HAP-1 (cell line): ENCODE measurements around the gene ERMP1.
A peak's percentile ranks its signal among the peaks of the same experiment; 100 is the strongest.
"Not testable (repeated sequence)": the region's sequence is repeated elsewhere in the genome, so short reads cannot be mapped to it uniquely, and the experiment has no call there.

Experiments
- DNase-seq, 2 experiments: peaks; one replicate each; pipeline ENCODE4 v3.0.0-alpha.2; 2016 to 2020; ENCODE audit warnings: low spot score in 2 of 2
- H3K27me3 ChIP-seq: fragments of 250-450 bp; sonication (Bioruptor Pico); 2 replicates; pipeline ENCODE4 v1.5.1; 2020; ENCODE audit warnings: low read depth, mild to moderate bottlenecking, moderate library complexity
- H3K36me3 ChIP-seq: fragments of 250-450 bp; sonication (Bioruptor Pico); replicated peaks from 2 replicates; pipeline ENCODE4 v1.5.1; 2020; ENCODE audit warnings: mild to moderate bottlenecking
- H3K4me1 ChIP-seq: fragments of 250-450 bp; sonication (Bioruptor Pico); 2 replicates; pipeline ENCODE4 v1.5.1; 2020; ENCODE audit warnings: mild to moderate bottlenecking
- H3K4me3 ChIP-seq: fragments of 250-450 bp; sonication (Bioruptor Pico); 2 replicates; pipeline ENCODE4 v1.5.1; 2020; ENCODE audit warnings: mild to moderate bottlenecking, moderate library complexity
- H3K9me3 ChIP-seq: fragments of 250-450 bp; sonication (Bioruptor Pico); 2 replicates; pipeline ENCODE4 v1.5.1; 2020; ENCODE audit warnings: mild to moderate bottlenecking, moderate library complexity
- in situ Hi-C: fragments of 300-500 bp; cut with MboI; formaldehyde crosslinking; loops from 3 replicates; pipeline ENCODE4 v1.14.3; 2020; ENCODE audit warnings: low sequenced_read_pairs, inconsistent platforms, mixed read lengths

ERMP1 gene, protein sequence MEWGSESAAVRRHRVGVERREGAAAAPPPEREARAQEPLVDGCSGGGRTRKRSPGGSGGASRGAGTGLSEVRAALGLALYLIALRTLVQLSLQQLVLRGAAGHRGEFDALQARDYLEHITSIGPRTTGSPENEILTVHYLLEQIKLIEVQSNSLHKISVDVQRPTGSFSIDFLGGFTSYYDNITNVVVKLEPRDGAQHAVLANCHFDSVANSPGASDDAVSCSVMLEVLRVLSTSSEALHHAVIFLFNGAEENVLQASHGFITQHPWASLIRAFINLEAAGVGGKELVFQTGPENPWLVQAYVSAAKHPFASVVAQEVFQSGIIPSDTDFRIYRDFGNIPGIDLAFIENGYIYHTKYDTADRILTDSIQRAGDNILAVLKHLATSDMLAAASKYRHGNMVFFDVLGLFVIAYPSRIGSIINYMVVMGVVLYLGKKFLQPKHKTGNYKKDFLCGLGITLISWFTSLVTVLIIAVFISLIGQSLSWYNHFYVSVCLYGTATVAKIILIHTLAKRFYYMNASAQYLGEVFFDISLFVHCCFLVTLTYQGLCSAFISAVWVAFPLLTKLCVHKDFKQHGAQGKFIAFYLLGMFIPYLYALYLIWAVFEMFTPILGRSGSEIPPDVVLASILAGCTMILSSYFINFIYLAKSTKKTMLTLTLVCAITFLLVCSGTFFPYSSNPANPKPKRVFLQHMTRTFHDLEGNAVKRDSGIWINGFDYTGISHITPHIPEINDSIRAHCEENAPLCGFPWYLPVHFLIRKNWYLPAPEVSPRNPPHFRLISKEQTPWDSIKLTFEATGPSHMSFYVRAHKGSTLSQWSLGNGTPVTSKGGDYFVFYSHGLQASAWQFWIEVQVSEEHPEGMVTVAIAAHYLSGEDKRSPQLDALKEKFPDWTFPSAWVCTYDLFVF

DNA sequence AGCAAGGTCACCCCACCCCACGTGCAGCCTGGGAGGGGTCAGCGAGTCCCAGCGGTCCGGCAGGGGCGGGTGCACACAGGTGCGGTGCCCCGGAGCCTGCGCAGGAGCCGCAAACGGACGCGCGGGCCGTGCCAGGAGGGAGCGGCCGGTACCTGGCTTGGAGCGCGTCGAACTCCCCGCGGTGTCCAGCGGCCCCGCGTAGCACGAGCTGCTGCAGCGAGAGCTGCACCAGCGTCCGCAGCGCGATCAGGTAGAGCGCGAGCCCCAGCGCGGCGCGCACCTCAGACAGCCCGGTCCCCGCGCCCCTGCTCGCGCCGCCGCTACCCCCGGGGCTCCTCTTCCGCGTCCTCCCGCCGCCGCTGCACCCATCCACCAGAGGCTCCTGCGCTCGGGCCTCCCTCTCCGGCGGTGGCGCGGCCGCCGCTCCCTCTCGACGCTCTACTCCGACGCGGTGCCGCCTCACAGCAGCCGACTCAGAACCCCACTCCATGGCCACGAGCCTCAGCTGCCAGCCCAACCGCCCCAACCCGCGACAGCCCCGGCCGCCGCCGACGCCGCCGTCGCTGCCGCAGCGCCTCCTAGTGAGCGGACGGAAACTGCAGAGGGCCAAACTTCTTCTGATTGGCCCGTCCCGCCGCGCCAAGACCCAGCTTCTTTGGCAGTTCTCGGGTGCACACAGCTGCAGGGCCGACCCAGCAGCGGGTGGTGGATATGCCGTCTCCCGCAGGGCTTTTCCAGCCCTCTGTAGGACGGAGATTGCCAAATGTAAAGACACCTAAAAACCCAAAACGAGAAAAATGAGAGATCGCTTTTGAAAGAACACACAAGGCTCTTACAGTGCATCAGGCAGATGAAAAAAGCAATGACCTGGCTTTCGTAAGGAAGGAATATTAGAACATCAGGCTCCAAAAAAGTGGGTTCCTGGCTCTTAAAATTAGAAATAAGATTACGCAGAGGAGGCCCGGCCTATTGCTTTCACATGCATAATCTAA lies at the start of gene ERMP1:
Gene ERMP1 (minus strand): TSS at position 580 of the 992 bp plus-strand sequence. CDS start 90 bp downstream, at position 490.
- H3K9me3 ChIP-seq, result no peaks in the 10 kb centered on the region
- peak; percentile 78 to 92 for DNase-seq
- peaks cover 9% of the 10 kb centered on the region; the same call in 1 of the 2 replicates for H3K4me1 ChIP-seq
- H3K36me3 ChIP-seq, result no peaks in the 10 kb centered on the region; the same call in 1 of the 2 replicates
- in situ Hi-C loops, result no loop called here
- peak within 1 kb of the TSS; percentile 60 for H3K4me3 ChIP-seq
- no peaks in the 10 kb centered on the region for H3K27me3 ChIP-seq

DNA sequence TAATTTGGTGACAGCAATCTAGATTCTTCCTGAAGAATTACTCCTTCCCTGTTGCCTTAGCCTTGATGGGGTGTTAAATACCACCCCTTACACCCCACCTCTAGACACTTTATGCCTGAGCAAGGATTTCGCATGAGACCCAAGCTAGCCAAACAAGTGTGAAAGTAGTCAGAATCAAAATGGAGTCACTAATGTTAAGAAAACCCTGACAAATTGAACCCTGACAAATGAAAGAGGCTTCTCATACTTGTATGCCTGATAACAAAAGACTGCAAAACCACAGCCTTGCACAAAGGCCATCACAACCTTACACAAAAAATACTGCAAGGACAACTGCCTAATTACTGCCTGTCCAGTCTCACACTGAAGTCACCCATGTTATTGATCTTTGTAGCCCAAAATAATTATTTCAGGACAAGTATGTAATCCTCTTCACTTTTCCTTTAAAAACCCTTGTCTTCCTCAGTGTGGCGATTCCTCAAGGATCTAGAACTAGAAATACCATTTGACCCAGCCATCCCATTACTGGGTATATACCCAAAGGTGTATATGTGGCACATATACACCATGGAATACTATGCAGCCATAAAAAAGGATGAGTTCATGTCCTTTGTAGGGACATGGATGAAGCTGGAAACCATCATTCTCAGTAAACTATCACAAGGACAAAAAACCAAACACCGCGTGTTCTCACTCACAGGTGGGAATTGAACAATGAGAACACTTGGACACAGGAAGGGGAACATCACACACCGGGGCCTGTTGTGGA lies 49.5 kb upstream of the ERMP1 start:
- H3K9me3 ChIP-seq, DNase-seq, H3K27me3 ChIP-seq, H3K36me3 ChIP-seq, H3K4me1 ChIP-seq, H3K4me3 ChIP-seq: not testable (repeated sequence)
- in situ Hi-C loops, result loop anchor here (25.0 kb wide), 1 partner anchor 430 kb away; no protein-coding TSS in a partner anchor

DNA sequence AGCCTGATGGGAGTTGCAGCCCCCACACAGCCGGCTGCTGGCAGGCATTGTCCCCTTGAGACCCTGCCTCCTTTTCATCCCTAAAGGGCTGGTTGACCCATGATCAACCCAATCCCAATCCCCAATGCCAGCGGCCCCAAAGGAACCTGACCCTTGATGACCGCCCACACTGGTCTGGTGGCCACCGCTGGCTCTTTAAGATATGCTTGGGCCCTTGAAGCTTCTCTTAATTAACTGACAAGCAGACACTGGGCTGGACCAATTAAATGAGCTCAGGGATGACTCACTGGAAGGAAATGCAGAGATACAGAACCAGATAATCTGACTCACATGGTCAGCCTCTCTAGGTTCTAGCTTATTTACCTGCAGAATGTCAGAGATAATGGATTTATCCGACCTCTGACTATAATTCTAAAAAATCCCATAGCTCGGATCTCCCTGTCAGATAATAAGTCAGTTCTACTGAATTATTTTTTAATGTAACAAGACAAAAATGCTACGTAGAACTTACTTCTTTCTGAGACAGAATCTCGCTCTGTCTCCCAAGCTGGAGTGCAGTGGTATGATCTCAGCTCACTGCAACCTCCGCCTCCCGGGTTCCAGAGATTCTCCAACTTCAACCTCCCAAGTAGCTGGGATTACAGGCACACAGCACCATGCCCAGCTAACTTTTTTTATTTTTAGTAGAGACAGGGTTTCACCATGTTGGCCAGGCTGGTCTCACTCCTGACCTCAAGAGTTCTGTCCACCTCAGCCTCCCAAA lies 46.7 kb upstream of the ERMP1 start:
- Histone ChIP-seq H3K27me3 (no peaks in the 10 kb centered on the region), H3K9me3 (no peaks in the 10 kb centered on the region), H3K4me3 (no peak overlapping the region), H3K36me3 (no peaks in the 10 kb centered on the region), H3K4me1 (no peaks in the 10 kb centered on the region)
- in situ Hi-C loops, result loop anchor here (25.0 kb wide), 1 partner anchor 433 kb away; no protein-coding TSS in a partner anchor
- no peak for DNase-seq

DNA sequence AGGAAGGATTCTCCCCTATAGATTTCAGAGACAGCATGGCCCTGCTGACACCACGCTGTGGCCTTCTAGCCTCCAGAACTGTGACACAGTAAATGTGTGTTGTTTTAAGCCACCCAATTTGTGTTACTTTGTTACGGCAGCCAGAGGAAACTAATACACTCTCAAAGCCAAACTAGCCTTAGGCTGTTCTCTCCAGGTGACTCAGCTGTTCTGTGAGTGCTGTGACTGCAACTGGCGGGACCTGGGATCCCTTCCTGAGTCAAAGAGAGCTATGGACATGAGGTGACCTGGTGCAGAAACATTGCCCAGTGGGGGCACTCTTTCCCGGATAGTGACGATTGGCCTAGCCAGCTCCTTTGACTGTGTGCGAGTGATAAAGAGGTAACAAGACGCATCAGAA lies 43.8 kb upstream of the ERMP1 start:
- Histone ChIP-seq H3K36me3 (no peaks in the 10 kb centered on the region), H3K4me3 (no peak overlapping the region), H3K9me3 (no peaks in the 10 kb centered on the region), H3K27me3 (no peaks in the 10 kb centered on the region), H3K4me1 (no peaks in the 10 kb centered on the region)
- in situ Hi-C loops, result loop anchor here (25.0 kb wide), 1 partner anchor 436 kb away; no protein-coding TSS in a partner anchor
- no peak for DNase-seq

DNA sequence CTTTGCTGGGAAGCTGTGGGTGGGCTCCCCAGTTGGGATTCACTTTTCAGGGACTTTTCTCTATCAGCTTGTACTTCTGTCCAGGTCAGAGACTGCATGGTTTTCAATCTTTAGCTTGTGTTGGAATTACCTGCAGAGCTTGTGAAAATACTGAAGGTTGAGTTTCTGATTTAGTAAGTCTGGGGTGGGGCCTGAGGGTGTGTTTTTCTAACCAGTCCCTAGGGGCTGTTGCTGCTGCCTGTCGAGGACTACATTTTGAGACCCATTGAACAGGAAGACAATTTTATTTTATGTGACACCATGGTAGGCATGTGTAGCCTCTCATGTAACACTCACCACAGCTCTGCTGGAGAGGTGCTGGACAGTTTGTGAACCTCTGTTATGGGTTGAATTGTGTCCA lies 43.1 kb upstream of the ERMP1 start:
- no peaks in the 10 kb centered on the region for H3K9me3 ChIP-seq
- in situ Hi-C loops, result loop anchor here (25.0 kb wide), 1 partner anchor 436 kb away; no protein-coding TSS in a partner anchor
- H3K27me3 ChIP-seq, result no peaks in the 10 kb centered on the region
- no peaks in the 10 kb centered on the region for H3K4me1 ChIP-seq
- no peak overlapping the region for H3K4me3 ChIP-seq
- no peaks in the 10 kb centered on the region for H3K36me3 ChIP-seq
- DNase-seq, result no peak

DNA sequence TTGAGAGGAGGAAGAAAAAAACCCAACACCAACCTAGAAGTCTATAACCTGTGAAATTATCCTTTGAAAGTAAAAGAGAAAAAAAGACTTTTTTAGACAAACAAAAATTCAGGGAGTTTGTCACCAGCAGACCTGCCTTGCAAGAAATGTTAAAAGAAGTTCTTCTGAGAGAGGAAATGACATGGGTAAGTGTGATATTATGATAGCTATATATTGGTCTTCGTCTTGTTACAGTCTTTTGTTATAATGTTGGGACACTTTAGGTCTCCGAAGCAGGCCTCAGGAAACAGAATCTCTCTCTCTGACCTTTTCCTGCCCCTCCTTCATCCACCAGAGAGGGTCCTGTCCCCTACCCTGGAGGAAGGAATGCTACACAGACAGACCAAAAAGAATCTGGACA lies 41.1 kb upstream of the ERMP1 start:
- Histone ChIP-seq H3K36me3 (no peaks in the 10 kb centered on the region), H3K4me1 (no peaks in the 10 kb centered on the region), H3K4me3 (no peak overlapping the region), H3K9me3 (no peaks in the 10 kb centered on the region), H3K27me3 (no peaks in the 10 kb centered on the region)
- no peak for DNase-seq
- in situ Hi-C loops, result no loop called here

DNA sequence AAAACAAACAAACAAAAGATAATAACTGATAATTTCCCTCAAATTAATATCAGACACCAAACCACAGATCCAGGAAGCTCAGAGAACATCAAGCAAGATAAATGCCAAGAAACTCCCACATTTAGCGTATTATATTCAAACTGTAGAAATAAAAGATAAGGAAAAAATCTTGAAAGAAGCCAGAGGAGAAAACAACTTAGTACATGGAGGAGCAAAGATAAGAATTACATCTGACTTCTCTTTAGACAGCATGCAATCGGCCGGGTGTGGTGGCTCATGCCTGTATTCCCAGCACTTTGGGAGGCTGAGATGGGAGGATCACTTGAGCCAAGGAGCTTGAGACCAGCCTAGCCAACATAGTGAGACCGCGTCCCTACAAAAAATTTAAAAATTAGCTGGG lies 40.5 kb upstream of the ERMP1 start:
- in situ Hi-C loops, result no loop called here
- Histone ChIP-seq H3K4me3 (no peak overlapping the region), H3K27me3 (no peaks in the 10 kb centered on the region), H3K36me3 (no peaks in the 10 kb centered on the region), H3K4me1 (no peaks in the 10 kb centered on the region), H3K9me3 (no peaks in the 10 kb centered on the region)
- DNase-seq, result no peak

DNA sequence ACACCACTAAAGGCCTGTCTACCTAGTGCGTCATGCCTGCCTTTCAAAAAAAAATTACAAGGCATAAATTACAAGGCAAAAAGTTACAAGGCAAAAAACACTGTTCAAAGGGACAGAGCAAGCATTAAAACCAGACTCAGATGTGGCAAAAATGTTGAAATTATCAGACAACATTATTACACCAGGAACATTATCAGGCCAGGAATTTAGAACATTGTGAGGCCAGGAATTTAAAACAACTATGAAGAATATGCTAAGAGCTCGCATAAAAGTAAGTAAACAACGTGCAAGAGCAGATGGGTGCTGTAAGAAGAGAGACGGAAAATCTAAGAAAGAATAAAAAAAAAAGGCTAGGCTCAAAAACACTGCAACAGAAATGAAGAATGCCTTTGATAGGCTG lies 39.6 kb upstream of the ERMP1 start:
- no peaks in the 10 kb centered on the region for H3K36me3 ChIP-seq
- in situ Hi-C loops, result no loop called here

DNA sequence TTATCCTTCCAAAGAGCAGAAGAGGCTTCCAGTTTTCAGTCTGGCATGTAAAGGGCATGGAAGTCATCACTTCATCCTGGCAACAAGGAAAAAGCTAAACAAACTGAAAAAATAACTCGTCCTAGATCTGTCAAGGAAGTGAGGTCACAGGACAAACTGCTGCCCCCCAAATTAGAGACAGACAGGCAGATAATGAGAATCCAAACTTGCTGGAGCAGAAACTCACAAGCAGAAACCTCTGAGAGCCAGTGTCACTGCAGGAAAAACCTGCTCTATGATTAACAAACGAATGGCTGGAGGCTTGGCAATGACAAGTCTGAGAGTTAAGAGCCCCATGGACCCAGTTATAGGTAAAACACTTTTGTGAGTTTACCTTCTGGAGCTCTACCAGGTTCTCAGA lies 38.9 kb upstream of the ERMP1 start:
- H3K4me3 ChIP-seq, result no peak overlapping the region
- no peaks in the 10 kb centered on the region for H3K36me3 ChIP-seq
- in situ Hi-C loops, result no loop called here
- H3K27me3 ChIP-seq, result no peaks in the 10 kb centered on the region
- no peaks in the 10 kb centered on the region for H3K4me1 ChIP-seq
- no peaks in the 10 kb centered on the region for H3K9me3 ChIP-seq
- no peak for DNase-seq

More for the DNA sequence above, 39.6 kb upstream of the ERMP1 start:
- no peaks in the 10 kb centered on the region for H3K9me3 ChIP-seq
- DNase-seq, result no peak
- H3K4me1 ChIP-seq, result no peaks in the 10 kb centered on the region
- no peak overlapping the region for H3K4me3 ChIP-seq
- no peaks in the 10 kb centered on the region for H3K27me3 ChIP-seq

DNA sequence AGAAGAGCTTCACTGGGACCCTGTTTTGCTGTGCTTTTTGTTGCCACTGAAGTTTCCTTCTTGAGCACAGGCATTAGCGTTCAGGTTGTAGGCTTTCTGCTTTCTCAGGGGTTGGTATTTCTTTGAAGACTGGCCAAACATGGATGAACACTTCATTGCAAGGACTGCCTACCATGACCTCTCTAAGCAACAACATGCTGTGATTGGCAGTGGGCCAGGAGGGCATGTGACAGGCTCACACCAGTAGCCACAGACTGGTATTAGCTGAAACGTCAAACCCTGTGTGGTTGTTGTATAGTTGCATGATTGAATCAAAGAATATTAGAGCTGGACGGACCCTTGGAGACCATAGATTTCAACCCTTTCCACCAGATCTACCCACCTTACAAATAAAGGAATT lies 37.8 kb upstream of the ERMP1 start:
- Histone ChIP-seq H3K4me1 (peaks cover 9% of the 10 kb centered on the region), H3K36me3 (no peaks in the 10 kb centered on the region), H3K4me3 (no peak overlapping the region), H3K9me3 (no peaks in the 10 kb centered on the region), H3K27me3 (no peaks in the 10 kb centered on the region)
- in situ Hi-C loops, result no loop called here
- no peak for DNase-seq

DNA sequence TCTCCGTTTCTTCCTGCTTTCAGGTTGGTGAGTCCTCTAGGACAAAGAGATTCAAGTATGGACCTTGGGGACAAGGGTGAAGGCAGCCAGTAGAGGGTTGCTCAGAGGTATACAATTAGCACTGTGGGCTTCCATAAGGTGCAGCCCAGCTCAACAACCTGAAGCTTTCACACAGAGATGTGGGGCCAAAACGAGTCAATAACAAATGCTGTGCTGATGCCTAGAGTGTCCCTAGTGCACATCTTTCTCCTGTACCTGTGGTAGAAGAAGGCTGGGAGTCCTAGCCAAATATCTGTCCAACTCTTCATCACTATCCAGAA lies 37.1 kb upstream of the ERMP1 start:
- in situ Hi-C loops, result no loop called here
- H3K36me3 ChIP-seq, result no peaks in the 10 kb centered on the region
- H3K27me3 ChIP-seq, result no peaks in the 10 kb centered on the region
- peaks cover 9% of the 10 kb centered on the region for H3K4me1 ChIP-seq
- no peaks in the 10 kb centered on the region for H3K9me3 ChIP-seq
- H3K4me3 ChIP-seq, result no peak overlapping the region
- DNase-seq, result no peak

DNA sequence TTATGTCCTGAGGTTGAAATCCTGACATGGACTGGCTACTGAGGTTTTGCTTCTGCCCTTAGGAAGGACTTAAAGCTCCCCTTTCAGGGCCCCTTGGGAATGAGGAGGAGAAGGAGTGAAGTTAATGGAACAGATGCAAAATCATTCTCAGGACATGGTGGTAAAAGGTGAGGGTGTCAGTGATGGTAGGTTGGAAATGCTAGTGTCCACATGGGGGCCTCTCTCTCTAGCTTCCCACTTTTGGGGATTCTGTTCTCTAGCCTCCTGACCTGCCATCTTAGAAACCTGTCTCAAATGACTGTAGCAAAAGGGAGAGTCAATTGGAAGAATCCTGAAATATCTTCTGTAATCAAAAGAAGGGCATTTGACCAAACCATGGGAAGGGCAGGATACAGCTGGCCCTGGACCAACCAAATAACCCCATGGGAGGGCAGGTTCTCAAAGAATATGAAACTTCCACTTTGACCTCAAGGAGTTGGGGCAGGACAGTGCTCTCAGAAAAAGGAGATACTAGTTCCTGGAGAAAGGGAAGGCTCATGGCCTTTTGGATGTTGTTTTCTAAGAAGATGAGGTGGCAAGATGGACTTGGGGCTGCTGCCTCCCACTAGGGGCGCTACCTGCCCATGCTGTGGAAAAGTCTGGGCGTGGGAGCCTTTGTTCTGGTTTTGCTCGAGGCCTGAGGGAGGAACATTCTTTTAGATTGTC lies 36.5 kb upstream of the ERMP1 start:
- Histone ChIP-seq H3K4me3 (no peak overlapping the region), H3K4me1 (peaks cover 9% of the 10 kb centered on the region), H3K9me3 (no peaks in the 10 kb centered on the region), H3K27me3 (no peaks in the 10 kb centered on the region), H3K36me3 (no peaks in the 10 kb centered on the region)
- in situ Hi-C loops, result no loop called here
- DNase-seq, result peak; percentile 25 to 69
